ENCODE data around the gene ZNF777.

Gene ZNF777

DNA sequence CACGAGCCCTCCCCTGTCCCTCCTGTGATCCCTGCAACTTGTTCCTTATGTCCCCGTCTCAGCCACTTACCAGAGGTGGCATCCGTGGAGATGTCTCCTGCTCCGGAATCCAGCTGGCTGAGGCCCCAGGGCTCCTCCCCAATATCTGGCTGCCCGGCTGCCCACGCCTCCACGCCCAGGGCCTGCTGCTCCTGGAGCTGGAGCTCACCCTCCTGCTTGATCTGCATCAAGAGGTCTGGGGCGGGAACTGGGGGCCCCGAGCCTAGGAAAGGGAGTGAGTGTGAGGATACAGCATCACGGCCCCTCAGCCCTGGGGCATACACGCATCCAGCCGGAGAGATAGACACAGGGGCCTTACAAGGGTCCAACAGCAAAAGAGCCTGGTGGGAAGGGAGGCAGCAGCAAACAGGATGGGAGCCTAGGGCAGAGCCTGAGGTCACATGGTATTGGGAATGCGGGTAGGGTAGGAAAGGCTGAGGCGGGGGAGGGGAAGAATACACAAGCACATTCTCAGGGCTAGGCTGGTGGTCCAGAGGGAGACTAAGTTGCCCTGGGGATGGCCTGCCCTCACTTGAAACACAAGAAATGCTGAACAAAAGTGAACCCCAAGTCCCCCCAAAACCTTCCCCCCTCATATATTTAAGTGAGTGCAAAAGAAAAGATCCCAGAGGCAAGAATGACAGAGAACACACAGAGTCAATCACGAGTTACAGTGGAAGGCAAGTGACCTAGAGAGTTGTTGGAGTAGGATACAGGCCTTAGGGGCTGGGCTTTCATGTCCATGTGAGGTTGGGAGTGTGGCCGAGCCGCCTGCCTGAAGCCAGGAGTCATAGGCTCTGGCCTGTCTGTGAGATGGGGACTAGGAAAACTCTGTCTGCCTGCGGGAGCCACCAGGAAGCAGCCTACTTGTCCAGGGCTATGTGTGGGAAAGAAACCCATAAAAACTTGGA is 16.9 kb upstream of the ZNF777 start:
- no peak for DNase-seq (ENCODE audit: low read depth in 2 of 2)

DNA sequence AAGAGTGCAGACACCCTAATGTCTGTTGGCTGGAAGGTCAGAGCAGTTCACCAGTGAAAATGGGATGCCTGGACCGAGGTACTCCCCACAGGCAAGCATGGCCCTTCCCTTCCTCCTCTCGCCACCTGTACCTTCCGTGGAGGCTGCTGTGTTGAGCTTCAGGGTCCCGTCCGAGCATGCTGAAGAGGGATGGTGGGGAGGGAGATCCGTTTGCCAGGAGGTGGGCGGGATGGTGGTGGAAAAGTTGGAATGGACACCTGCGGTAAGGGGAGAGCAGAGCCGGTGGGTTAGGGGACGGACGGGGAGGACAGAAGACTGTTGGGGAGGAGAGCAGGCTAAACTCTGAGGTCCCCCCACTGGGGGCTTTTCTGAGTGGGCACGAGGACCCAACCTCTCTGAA is 15.9 kb upstream of the ZNF777 start:
- no peak for DNase-seq (ENCODE audit: low read depth in 2 of 2)

DNA sequence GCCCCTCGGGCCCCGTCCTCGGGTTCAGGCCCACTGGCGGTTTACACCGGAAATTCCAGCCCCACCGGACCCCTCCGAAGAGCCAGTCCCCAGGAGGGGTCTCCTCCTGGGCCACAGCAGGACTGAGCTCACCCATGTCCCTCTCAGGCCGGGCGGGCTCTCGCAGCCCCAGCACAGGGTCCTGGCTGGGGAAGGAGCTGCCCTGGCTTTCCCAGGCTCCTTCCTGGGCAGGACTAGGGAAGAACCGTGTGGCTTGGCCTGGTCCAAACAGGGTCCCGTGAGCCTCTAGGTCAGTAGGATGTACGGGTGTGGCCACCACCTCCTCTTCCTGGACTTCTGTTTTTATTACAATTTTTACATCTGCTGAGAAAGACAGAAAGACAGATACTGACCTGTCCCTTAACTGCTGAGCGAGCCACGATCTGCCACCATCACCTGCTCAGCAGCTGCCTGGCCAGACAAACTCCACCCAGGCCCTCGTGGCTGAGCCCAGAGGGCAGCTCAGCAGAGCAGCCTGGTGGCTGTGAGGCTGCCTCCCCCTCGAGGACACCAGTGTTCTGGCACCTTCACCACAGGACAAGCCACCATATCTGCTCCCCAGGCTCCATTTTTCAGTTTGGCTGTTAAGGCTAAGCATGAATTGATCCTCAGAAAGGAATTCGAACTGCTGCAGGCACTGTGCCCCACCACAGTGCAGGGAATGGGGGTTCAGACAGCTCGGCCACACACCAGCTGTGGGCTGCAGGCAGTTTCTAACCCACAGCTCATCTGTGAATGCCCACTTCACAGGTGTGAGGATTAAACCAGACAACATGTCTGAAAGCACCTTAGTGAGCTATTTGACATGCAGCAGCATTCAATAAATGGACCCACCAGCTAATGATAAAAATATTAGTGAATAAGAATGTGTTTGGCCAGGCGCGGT is 14.5 kb upstream of the ZNF777 start:
- DNase-seq (ENCODE audit: low read depth in 2 of 2), result no peak

DNA sequence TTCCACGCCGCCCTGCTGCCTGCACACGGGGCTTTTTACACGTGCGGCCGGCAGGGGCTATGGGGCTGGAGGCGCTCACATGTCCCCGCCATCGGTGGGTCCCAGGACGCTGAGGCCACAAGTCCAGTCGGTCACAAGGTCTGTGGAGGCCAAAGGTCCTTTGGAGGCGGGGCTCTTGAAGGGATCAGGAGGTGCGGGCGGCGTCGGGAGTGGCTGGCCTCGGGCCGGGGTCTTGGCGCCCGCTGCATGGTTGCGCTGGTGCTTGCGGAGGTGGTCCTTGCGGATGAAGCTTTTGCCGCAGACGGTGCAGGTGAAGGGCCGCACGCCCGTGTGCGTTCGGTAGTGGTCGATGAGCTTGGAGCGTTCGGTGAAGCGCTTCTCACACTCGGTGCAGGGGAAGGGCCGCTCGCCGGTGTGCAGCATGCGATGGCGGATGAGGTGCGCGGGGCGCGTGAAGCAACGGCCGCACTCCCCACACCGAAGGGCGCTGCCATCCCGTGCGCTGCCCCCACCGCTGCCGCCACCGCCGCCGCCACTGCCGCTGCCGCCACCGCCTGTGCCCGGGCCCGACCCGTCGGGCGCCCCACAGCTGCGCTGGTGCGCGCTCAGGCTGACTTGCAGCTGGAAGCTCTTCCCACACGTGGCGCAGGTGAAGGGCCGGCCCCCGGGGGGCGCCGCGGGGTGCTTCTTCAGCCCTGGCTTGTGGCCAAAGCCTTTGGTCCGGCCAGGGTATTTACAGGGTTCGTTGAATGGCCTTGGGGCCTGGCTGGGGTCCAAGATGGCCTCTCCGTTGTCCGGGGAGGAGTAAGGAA is 13.7 kb upstream of the ZNF777 start:
- DNase-seq (ENCODE audit: low read depth in 2 of 2), result no peak

DNA sequence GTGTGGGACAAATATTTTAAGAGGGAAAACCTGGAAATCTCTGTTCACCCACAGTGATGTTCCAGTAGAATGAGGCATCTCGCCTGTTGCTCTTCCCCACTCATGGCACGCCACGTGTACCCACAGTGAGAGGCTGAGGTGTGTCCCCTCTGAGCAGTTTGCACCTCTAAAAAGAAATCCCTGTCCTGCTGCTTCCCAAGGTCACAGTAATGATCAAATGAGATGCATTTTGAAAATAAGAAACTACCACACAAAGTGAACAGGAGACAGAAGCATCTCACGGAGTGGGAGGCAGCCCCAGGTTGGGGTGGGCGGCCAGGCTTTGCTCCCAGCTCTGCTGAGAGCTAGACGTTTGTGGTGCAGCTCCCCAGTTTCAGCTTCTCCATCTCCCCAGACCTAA is 12.4 kb upstream of the ZNF777 start:
- no peak for DNase-seq (ENCODE audit: low read depth in 2 of 2)

DNA sequence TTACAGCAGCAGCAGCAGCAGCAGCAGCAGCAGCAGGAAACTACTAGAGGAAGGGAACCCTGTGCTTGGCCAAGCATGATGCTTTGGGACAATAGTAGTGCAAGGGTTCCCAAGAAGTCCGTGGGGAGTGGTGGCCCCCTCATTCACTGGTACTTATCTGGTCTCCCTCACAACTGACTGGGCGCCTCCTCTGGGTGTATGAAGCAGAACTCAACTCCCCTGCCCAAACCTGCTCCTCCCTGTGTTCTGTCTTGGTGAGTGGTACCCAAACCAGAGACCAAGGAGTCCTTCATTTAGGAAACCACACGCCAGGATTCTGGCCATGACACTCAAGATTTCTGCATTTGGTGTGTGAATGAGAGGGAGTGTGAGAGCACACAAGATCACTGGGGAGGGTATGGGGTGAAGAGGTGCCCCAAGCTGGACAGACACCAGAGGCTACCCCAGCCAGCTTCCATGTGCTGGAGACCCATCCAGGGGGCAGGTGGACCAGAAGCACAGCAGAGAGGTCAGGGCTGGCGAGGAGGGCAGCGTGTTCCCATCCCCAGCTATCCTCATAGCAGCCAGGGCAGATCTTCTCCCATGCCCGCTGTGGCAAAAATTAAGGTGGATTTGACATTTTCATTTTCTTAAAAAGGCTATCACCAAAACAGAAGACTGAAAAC is 10.6 kb upstream of the ZNF777 start:
- no peak for DNase-seq (ENCODE audit: low read depth in 2 of 2)

DNA sequence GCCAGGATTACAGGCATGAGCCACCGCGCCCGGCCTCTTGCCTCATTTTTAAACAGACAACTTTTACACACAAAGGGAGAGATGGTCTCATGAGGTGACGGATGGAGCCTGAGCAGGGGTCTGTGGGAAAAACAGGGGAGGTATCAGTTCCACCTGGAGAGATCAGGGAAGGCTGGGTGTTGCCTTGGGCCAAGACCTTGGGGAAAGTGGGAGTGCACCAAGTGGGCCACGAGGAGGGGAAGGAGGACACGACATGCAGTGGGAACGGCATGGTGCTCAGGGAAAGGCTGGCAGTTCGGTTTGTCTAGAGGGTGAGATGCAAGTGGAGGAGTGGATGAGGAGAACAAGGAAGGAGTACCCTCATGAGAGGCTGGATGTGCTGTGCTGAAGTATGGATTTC is 8.9 kb upstream of the ZNF777 start:
- no peak for DNase-seq (ENCODE audit: low read depth in 2 of 2)

DNA sequence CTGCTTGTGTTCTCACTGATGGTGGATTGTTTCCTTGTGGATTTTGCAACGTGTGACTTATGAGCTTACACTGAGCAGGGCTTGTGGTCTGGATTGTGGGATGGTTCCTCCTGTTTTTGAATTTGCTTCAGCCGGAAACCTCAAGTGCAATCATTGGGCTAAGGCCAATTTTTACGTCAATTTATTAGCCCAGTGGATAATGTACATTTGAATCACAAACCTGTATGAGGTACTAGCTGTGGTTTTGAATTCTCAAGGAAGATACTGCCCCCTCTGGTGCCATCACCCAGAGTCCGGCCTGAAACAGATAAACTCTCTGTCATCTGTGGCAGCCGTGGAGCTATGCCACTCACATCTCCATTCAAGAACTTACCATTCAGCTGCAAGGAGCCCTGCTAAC is 7.3 kb upstream of the ZNF777 start:
- DNase-seq (ENCODE audit: low read depth in 2 of 2), result no peak

DNA sequence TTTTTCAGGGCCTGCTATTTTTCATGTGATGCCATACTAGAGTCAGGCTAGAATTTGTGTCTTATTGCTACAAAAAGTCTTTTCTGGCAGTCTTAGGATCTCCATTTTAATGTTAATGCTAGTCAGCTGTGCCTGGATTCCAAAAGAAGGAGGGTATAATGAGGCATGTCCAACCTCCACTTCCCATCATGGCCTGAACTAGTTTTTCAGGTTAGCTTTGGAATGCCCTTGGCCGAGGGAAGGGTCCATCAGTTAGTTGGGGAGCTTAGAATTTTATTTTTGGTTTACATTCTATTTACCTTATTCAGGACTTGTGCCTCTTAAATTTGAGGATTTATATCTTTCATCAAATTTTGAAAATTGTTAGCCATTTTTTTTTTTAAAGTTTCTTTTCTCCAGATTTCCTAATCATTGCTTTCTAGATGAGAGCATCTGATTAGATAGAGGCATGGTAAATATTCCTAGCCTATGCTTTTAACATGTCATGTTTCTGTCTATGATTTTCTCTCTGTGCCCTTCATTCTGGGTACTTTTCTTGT is 6.5 kb upstream of the ZNF777 start:
- no peak for DNase-seq (ENCODE audit: low read depth in 2 of 2)

DNA sequence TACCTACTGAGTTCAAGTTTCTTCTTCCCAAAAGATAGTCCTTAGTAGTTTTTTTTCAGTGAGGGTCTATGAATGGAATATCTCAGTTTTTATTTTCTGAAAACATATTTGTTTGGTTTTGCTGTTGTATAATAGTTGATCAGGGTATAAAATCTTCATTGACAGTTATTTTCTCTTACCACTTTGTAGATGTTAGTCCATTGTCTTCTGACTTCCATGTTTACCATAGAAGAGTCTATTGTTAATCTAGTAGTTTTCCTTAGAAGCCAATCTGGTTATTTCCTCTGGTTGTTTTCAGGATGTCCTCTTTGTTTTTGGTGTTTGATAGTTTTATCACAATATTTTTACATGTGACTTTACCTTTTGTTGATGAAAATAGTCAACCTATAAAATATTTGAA is 5.5 kb upstream of the ZNF777 start:
- DNase-seq (ENCODE audit: low read depth in 2 of 2), result no peak

DNA sequence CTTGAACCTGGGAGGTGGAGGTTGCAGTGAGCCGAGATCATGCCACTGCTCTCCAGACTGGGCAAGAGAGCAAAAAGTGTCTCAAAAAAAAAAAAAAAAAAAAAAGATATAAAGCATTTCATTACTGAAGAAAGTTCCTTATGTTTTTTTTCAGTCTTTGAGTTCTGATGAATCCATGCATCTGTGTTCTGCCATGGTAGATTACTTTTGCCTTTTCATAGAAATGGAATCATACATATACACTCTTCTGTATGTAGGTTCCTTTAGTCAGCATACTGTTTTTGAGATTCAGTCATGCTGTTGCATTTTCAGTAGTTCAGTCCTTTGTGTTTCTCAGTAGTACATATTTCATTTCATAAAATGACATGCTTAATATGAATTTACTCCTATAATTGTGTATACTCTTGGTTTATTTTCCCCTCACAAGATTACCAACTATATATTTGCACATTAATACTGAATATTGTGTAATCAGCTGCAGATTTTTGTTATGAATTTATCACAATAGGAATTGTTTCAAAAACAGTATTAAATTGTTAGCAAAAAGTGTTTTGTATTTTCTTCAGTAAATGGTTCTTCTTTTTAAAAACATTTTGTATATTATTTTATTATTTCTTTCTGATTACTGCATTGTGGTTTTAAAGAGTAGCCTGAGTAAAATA is 2.8 kb upstream of the ZNF777 start:
- DNase-seq (ENCODE audit: low read depth in 2 of 2), result no peak

DNA sequence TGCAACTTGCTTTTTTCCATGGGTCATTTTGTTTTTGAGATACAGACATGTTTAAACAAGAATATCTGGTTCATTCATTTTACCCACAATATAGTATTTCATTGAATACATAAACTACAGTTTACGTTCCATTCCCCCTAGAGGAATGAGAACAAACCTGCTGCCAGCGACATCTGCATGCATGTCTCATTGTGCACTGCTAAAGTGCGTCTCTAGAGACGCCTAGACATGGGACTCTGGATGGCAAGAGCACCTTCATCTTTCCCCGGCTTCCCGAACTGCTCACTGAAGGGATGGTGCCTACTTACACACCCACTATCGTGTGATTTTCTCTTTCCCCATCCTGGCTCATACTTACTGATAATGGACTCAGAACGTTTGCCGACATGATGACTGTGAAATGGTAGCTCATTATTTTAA is 1.2 kb upstream of the ZNF777 start:
- DNase-seq (ENCODE audit: low read depth in 2 of 2), result no peak

DNA sequence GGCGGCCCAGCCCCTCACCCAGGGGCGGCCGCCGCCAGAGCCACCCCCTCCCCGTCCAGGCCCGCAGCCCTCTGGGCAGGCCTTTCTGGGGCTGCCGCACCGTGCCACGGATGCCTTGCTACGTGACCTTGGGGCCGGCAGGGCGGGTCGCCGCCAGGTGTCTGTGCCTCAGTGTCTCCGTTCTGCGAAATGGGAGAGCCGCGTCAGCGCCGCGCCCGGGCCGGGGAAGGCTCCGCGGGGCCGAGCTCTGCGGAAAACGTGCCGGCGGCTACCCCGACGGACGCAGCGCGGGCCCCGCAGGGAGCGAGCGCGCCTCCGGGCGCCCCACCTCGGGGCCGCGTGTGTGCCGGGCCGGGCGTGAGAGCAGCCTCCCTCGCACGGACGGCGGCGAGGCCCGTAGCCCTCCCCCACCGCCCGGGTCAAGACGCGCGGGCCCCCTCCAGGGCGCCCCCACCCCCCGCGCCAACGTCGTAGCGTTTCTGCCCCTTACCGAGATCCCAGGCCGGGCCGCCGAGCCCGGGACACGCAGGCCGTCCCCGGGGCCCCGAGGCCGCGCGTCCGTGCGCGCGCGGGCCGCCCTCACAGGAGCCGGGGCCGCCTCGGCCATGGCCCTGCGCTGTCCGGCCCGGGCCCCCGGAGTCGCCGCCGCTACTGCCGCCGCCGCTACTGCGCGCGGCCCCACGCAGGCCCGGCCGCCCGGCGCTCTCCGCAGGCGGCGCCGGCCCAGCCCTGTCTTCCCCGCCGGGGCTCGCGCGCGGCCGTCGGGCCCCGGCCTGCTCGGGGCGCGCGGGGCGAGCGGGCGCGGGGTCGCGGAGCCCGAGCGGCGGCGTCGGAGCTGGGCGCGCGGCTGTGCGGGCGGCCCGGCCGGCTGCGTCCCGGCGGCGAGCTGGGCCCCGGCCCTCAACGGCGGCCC is 1.1 kb downstream of the ZNF777 start:
- no peak for DNase-seq (ENCODE audit: low read depth in 2 of 2)

DNA sequence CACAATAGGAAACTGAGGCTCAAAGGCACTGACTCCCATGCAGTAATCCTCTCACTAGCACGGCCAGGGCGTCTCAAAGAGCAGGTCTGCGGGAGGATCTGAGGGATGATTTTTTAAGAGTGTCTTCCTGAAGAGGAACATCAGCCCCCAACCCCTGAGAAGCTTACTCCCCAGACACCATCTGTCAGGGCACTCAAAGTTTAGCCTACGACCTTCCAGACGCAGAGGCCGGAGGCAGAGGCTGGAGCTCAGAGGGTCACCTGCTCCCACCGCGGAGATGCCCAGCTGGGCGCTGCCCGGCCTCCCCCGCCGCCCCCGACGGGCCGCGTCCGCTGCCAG is 1.7 kb downstream of the ZNF777 start:
- no peak for DNase-seq (ENCODE audit: low read depth in 2 of 2)

DNA sequence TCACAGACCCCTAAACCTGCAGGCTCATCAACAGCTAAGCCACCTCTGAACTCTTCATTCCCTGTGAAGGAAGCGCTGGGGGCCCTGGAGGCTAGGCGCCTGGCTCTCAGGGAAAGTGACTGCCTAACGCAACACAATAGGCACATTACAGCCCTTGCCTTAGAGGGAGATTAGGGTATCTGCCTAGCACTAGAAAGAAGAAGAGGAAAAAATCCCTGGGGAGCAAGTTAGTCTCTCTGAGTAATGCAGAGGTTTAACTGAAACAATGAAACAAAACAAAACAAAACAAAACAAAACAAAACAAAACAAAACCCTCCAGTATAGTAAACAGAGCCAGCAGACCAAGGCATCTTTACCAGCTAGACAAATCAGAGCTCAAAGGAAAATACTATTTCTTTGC is 2.6 kb downstream of the ZNF777 start:
- DNase-seq (ENCODE audit: low read depth in 2 of 2), result no peak

DNA sequence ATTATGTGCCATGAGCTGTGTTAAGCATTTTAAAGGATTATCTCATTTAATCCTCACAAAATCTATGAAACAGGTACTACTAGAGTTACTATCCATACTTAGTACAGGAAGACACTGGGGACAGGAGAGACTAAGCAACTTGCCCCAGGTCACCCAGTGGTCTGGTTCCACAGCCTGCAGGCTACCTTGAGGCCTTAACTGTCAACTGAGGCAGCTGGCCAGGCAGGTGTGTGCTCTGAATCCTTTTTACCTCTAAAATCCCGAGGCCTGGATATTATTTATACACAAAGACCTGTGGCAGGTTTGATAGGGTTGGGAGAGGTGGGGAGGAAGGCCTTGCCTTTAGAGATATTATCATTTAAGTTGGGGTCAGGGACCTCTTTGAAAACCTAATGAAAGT is 3.1 kb downstream of the ZNF777 start:
- no peak for DNase-seq (ENCODE audit: low read depth in 2 of 2)

DNA sequence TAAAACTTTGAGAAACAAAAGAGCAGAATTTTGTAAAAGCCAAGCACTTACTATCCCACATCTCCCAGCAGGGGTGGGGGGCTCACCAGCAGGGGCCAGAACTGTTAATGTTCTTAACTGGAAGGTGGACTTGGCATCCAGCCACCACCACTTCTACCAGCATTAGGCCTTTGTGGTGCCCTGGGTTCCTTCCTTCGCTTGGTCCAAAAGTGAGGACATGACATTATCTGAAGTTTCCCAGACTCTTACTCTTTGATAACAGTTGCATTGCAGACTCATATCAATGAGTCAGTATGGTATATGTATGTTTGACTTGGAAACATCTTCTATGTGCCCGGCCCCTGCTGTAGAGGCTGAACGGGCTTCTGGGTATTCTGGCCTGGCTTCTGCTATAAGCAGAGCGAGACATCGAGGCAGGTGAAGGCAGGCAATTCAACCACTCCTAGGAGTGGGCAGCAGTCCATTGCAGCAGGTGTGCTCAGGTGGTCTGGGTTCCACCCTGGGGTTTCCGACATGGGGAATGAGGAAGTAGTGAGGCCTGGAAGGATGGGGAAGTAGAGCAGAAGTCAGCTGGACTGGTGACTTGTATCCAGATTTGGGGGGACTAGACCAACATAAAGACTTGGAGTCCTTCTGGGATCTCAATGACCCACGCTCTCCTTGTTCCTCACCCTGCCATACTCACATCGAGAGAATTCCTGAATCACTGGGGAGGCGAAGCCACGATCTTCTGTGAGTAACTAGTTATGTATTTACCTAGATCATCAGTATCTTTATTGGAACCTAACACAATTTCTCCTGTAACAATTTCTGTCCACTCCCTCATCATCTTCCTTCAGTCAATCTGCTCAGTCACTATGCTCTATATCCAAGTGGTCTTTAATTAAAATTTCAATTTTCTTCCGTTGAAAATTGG is 4.1 kb downstream of the ZNF777 start:
- DNase-seq (ENCODE audit: low read depth in 2 of 2), result no peak

DNA sequence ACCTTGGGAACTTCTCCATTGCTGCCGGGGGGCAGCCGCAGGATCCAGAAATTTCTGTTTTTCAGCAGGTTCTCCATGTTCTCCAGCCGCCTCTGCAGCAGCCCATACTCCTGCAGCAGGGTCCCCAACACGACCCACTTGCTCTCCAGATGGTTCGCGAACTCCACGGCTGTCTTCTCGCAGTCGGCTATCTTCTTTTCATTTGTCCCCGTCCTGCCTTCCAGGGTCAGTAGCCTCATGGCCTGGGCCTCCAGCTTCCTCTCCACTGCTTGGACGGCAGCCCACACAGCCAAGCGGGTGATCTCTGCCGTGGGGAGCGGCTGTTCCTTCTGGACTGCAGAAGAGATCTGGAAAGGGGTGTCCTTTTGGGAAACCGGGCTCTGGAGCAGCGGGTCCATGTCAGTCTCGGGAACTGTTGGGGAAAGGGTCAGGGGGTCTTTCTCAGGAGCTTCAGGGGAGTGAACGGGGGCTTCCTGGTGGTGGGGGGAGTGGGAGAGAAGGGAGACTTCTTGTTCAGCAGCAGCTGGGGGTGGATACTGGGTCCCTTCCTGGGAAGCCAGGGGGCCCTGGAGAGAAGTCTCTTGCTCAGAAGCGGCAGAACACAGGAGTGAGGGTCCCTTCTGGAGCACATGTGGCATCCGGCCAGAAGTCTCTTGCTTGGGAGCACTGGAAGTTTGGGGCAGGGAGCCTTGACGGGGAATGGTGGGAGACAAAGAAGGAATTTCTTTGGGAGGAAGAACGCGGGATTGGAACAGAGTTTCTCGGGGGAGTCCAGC is 5.5 kb downstream of the ZNF777 start:
- no peak for DNase-seq (ENCODE audit: low read depth in 2 of 2)
